Gastrocnemius medialis (tissue), 4 donors: ENCODE data around the gene CYP1A2. TPM values are rescaled to one million over a fixed set of nuclear protein-coding genes. Genes with fewer than 3 reads are reported as not detected.

Experiments
- ATAC-seq, 2 donors: fragments of 150-250 bp; one replicate each; pipeline ENCODE4 v1.9.1; 2016
- DNase-seq, 2 donors: peaks; one replicate each; pipeline ENCODE4 v3.0.0-alpha.2; 2019
- H3K27ac ChIP-seq, 4 donors: fragments of 200-600 bp; sonication (generic); 1 replicate in 1 of 4; 2 replicates in 3 of 4; pipeline ENCODE4 v1.5.1; 2016 to 2018; ENCODE audit warnings: mild to moderate bottlenecking in 2 of 4, moderate library complexity in 1 of 4
- H3K27me3 ChIP-seq, 3 donors: fragments of 200-600 bp; sonication (generic) in 2 of 3; 1 replicate in 1 of 3; 2 replicates in 2 of 3; pipeline versions ENCODE4 v1.5.1 to v1.6.0; 2016 to 2019; ENCODE audit warnings: mild to moderate bottlenecking in 1 of 3, moderate library complexity in 1 of 3
- H3K36me3 ChIP-seq, 2 donors: fragments of 200-600 bp; sonication (generic) in 1 of 2; one replicate each; pipeline ENCODE4 v1.5.1; 2017 to 2018
- H3K4me1 ChIP-seq, 2 donors: fragments of 200-600 bp; sonication (generic) in 1 of 2; one replicate each; pipeline ENCODE4 v1.5.1; 2016 to 2017; ENCODE audit warnings: mild to moderate bottlenecking in 2 of 2
- H3K4me3 ChIP-seq, 4 donors: fragments of 200-600 bp; sonication (generic) in 3 of 4; 1 replicate in 1 of 4; 2 replicates in 3 of 4; pipeline ENCODE4 v1.5.1; 2016 to 2019; ENCODE audit warnings: mild to moderate bottlenecking in 2 of 4
- H3K9me3 ChIP-seq, 3 donors: fragments of 200-600 bp; sonication (generic) in 2 of 3; 1 replicate in 1 of 3; 2 replicates in 2 of 3; pipeline ENCODE4 v1.5.1; 2016 to 2019
- CTCF ChIP-seq, 5 experiments: fragments of 450-650 bp in 3 of 5; fragments of 200-600 bp in 2 of 5; sonication (generic) in 2 of 5; IDR thresholded peaks in 4 of 5; conservative IDR thresholded peaks in 1 of 5; 1 replicate in 4 of 5; 2 replicates in 1 of 5; pipeline ENCODE4 v1.5.1; 2016 to 2019; ENCODE audit warnings: antibody characterized with exemption in 5 of 5, mild to moderate bottlenecking in 3 of 5, moderate library complexity in 3 of 5
- POLR2A ChIP-seq, 2 donors: fragments of 450-650 bp; IDR thresholded peaks; one replicate each; pipeline ENCODE4 v1.6.1; 2017; ENCODE audit warnings: antibody characterized with exemption in 2 of 2, mild to moderate bottlenecking in 2 of 2, moderate library complexity in 2 of 2
- in situ Hi-C, 4 donors: fragments of 200-750 bp; cut with MboI; loops; one replicate each; pipeline versions ENCODE4 v1.15.0 to v1.8.0; 2017; ENCODE audit warnings: low sequenced_read_pairs in 4 of 4
- intact Hi-C: fragments of 100-400 bp; cut with DNase I; formaldehyde crosslinking; loops from one replicate; pipeline ENCODE4 v1.15.1; 2023; ENCODE audit warnings: low total_unique reads
- total RNA-seq, 4 donors: library from RNA; depleted of rRNA; stranded (reverse); fragments of >200 nt; gene quantifications; one replicate each; pipeline versions ENCODE4 v1.1.0 to v1.2.3, GENCODE V29; 2016

The CYP1A2 gene
- total RNA-seq, 4 donors from 2014 or later = not detected

- no peak for TF ChIP-seq CTCF (IDR thresholded peaks at IDR 0.05 in 4 of 5, conservative IDR thresholded peaks at IDR 0.05 in 1 of 5)
- TF ChIP-seq POLR2A (IDR thresholded peaks at IDR 0.05) = no peak
- Histone ChIP-seq H3K36me3 (no peaks in the 10 kb centered on the region), H3K9me3 (no peaks in the 10 kb centered on the region), H3K27ac (no peak overlapping the region), H3K4me1 (no peaks in the 10 kb centered on the region), H3K4me3 (no peak overlapping the region), H3K27me3 (no peaks in the 10 kb centered on the region)
- ATAC-seq (no peak), DNase-seq (no peak)
- in situ Hi-C loops (loop anchor here in 2 of 4 donors (25.0 kb wide), 1 partner anchor 363 kb away; no protein-coding TSS in a partner anchor), intact Hi-C loops (no loop called here)
Observed at GRCh38 chr15:74749832-74750231, 1.2 kb downstream of the CYP1A2 start.

- intact Hi-C loops (no loop called here), in situ Hi-C loops (loop anchor here in 2 of 4 donors (25.0 kb wide), 1 partner anchor 363 kb away; no protein-coding TSS in a partner anchor)
- no peaks in the 10 kb centered on the region for H3K36me3 ChIP-seq
- ATAC-seq = no peak
- H3K9me3 ChIP-seq = no peaks in the 10 kb centered on the region
- no peak for TF ChIP-seq CTCF (IDR thresholded peaks at IDR 0.05 in 4 of 5, conservative IDR thresholded peaks at IDR 0.05 in 1 of 5)
- TF ChIP-seq POLR2A (IDR thresholded peaks at IDR 0.05) = no peak
- no peaks in the 10 kb centered on the region for H3K4me1 ChIP-seq
- no peak overlapping the region for H3K27ac ChIP-seq
- DNase-seq = no peak
- H3K4me3 ChIP-seq = no peak overlapping the region
- H3K27me3 ChIP-seq = no peaks in the 10 kb centered on the region
Observed at GRCh38 chr15:74750751-74751150, 2.1 kb downstream of the CYP1A2 start.

GRCh38 chr15:74752011-74752410, 3.4 kb downstream of the CYP1A2 start:
- no peak overlapping the region for H3K27ac ChIP-seq
- TF ChIP-seq CTCF (IDR thresholded peaks at IDR 0.05 in 4 of 5, conservative IDR thresholded peaks at IDR 0.05 in 1 of 5) = no peak
- TF ChIP-seq POLR2A (IDR thresholded peaks at IDR 0.05) = no peak
- no peaks in the 10 kb centered on the region for H3K9me3 ChIP-seq
- no peaks in the 10 kb centered on the region for H3K27me3 ChIP-seq
- ATAC-seq = no peak
- no peak for DNase-seq
- no peaks in the 10 kb centered on the region for H3K4me1 ChIP-seq
- H3K4me3 ChIP-seq = no peak overlapping the region
- in situ Hi-C loops = loop anchor here in 2 of 4 donors (25.0 kb wide), 1 partner anchor 365 kb away; no protein-coding TSS in a partner anchor
- no peaks in the 10 kb centered on the region for H3K36me3 ChIP-seq
- intact Hi-C loops = no loop called here

GRCh38 chr15:74752531-74752930, 3.9 kb downstream of the CYP1A2 start:
- H3K4me1 ChIP-seq = no peaks in the 10 kb centered on the region

More at GRCh38 chr15:74752531-74752930, 3.9 kb downstream of the CYP1A2 start:
- in situ Hi-C loops (loop anchor here in 2 of 4 donors (25.0 kb wide), 1 partner anchor 365 kb away; no protein-coding TSS in a partner anchor), intact Hi-C loops (no loop called here)
- H3K27me3 ChIP-seq = no peaks in the 10 kb centered on the region
- TF ChIP-seq CTCF (IDR thresholded peaks at IDR 0.05 in 4 of 5, conservative IDR thresholded peaks at IDR 0.05 in 1 of 5) = no peak
- TF ChIP-seq POLR2A (IDR thresholded peaks at IDR 0.05) = no peak
- H3K27ac ChIP-seq = no peak overlapping the region
- ATAC-seq = no peak
- no peaks in the 10 kb centered on the region for H3K36me3 ChIP-seq
- H3K4me3 ChIP-seq = no peak overlapping the region
- DNase-seq = no peak
- no peaks in the 10 kb centered on the region for H3K9me3 ChIP-seq
